Measurements from ENCODE around the gene MYEOV.

- TF ChIP-seq CTCF (IDR thresholded peaks at IDR 0.05 in 4 of 5, conservative IDR thresholded peaks at IDR 0.05 in 1 of 5) (no peak), POLR2A (IDR thresholded peaks at IDR 0.05) (no peak)
Observed at GRCh38 chr11:69319255-69320106, 25.5 kb downstream of the MYEOV start.

All from gastrocnemius medialis (tissue), 4 donors.